A549 treated with RU486 at 1 μM for 4 hours (cell line): ENCODE results near the gene KRTAP21-2. TPM values are rescaled to one million over a fixed set of nuclear protein-coding genes. Genes with fewer than 3 reads are reported as not detected.

ENCODE experiments used
- total RNA-seq: library from RNA; stranded (reverse); fragments of 200-300 nt; extraction: Qiagen RNA extraction; gene quantifications from 5 replicates; pipeline ENCODE4 v1.2.3, GENCODE V29; 2022; ENCODE audit warnings: low read depth

Gene KRTAP21-2
- total RNA-seq: not detected in 5 replicates

DNA sequence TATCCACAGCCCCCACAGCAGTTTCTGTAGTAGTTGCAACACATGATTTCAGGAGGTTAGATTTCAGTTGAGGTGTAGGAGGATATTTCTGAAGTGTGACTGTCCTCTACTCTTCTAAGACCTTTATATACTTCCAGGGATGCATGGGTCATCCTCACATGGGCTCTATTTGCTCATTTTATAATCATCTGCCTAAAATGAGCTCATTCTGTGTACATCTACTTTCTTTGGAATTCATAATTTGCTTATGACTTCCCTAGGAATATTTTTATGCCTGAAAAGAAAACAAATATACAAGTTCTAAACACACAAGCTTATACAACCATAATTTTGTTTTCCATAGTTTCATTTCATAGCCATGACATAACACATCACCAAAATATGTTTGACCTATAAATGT is at the start of gene KRTAP21-2:
Gene KRTAP21-2 (minus strand): TSS at position 101 of the 400 bp plus-strand sequence. CDS start 57 bp downstream, at position 44.

GRCh38 chr21:30755328-30755727 is 8.3 kb upstream of the KRTAP21-2 start, which contains the start of gene KRTAP21-1:
Gene KRTAP21-1 (minus strand): TSS chr21:30755428. CDS start chr21:30755378, 50 bp downstream.

GRCh38 chr21:30718239-30718909 is 28.7 kb downstream of the KRTAP21-2 start, which contains the start of gene KRTAP21-3:
Gene KRTAP21-3 (minus strand): TSS chr21:30718777. CDS start chr21:30718759, 18 bp downstream.

Other genes starting within 250 kb of the KRTAP21-2 start
- gene KRTAP19-5, start 245.1 kb downstream of the KRTAP21-2 start, total RNA-seq: not detected in 5 replicates
- not detected in 5 replicates for gene KRTAP19-6, start 205.4 kb downstream of the KRTAP21-2 start, total RNA-seq
- not detected in 5 replicates for gene KRTAP19-7, start 185.9 kb downstream of the KRTAP21-2 start, total RNA-seq
- not detected in 5 replicates for gene KRTAP22-2, start 156.9 kb downstream of the KRTAP21-2 start, total RNA-seq
- gene KRTAP6-3, start 154.8 kb downstream of the KRTAP21-2 start, total RNA-seq: not detected in 5 replicates
- not detected in 5 replicates for gene KRTAP6-2, start 148.4 kb downstream of the KRTAP21-2 start, total RNA-seq
- gene KRTAP22-1, start 146.2 kb downstream of the KRTAP21-2 start, total RNA-seq: not detected in 5 replicates
- gene KRTAP6-1, start 133.3 kb downstream of the KRTAP21-2 start, total RNA-seq: not detected in 5 replicates
- gene KRTAP20-1, start 130.8 kb downstream of the KRTAP21-2 start, total RNA-seq: not detected in 5 replicates
- not detected in 5 replicates for gene KRTAP20-4, start 126.6 kb downstream of the KRTAP21-2 start, total RNA-seq
- gene KRTAP20-2, start 112.1 kb downstream of the KRTAP21-2 start, total RNA-seq: not detected in 5 replicates
- not detected in 5 replicates for gene KRTAP20-3, start 104.4 kb downstream of the KRTAP21-2 start, total RNA-seq
- not detected in 5 replicates for gene KRTAP21-3, start 28.5 kb downstream of the KRTAP21-2 start, total RNA-seq
- gene KRTAP21-1, start 8.2 kb upstream of the KRTAP21-2 start, total RNA-seq: not detected in 5 replicates
- not detected in 5 replicates for gene KRTAP8-1, start 66.0 kb upstream of the KRTAP21-2 start, total RNA-seq
- gene KRTAP7-1, start 82.5 kb upstream of the KRTAP21-2 start, total RNA-seq: not detected in 5 replicates
- not detected in 5 replicates for gene KRTAP11-1, start 134.3 kb upstream of the KRTAP21-2 start, total RNA-seq